ENCODE results near the gene B3GAT1.

Gene B3GAT1

GRCh38 chr11:134433806-134434205 lies 21.8 kb upstream of the B3GAT1 start:
- H3K4me3 ChIP-seq (replicated peaks; ENCODE audit: low read depth, low read length): no peak overlapping the region
- no peak for TF ChIP-seq CTCF (IDR thresholded peaks at IDR 0.05; ENCODE audit: low read depth, low read length, missing control alignments)
- no peak for DNase-seq (ENCODE audit: extremely low read depth, low read depth)

GRCh38 chr11:134433251-134433650 lies 21.2 kb upstream of the B3GAT1 start:
- no peak for TF ChIP-seq CTCF (IDR thresholded peaks at IDR 0.05; ENCODE audit: low read depth, low read length, missing control alignments)
- DNase-seq (ENCODE audit: extremely low read depth, low read depth): no peak
- no peak overlapping the region for H3K4me3 ChIP-seq (replicated peaks; ENCODE audit: low read depth, low read length)

GRCh38 chr11:134432776-134433175 lies 20.7 kb upstream of the B3GAT1 start:
- no peak for DNase-seq (ENCODE audit: extremely low read depth, low read depth)
- TF ChIP-seq CTCF (IDR thresholded peaks at IDR 0.05; ENCODE audit: low read depth, low read length, missing control alignments): no peak
- H3K4me3 ChIP-seq (replicated peaks; ENCODE audit: low read depth, low read length): no peak overlapping the region

DNA sequence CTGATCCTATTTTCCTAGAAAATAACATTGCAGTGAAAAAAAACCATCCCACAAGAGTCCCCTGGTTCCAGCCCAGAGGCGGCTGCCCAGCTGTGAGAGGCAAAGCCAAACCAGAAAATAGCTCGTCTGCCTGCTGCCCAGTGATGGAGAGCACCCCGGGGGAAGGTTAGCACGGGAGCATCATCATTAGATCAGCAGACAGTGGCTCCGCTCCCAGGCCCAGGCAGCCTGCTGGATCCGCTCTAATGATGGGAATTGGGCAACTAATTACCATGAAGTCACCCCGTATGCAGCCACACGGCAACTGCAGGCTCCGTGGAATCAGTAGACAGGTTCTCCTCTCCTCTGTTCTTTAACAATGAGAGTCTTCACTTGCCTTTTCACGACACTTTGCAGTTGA lies 17.1 kb upstream of the B3GAT1 start:
- no peak for DNase-seq (ENCODE audit: extremely low read depth, low read depth)
- no peak overlapping the region for H3K4me3 ChIP-seq (replicated peaks; ENCODE audit: low read depth, low read length)
- TF ChIP-seq CTCF (IDR thresholded peaks at IDR 0.05; ENCODE audit: low read depth, low read length, missing control alignments): no peak

DNA sequence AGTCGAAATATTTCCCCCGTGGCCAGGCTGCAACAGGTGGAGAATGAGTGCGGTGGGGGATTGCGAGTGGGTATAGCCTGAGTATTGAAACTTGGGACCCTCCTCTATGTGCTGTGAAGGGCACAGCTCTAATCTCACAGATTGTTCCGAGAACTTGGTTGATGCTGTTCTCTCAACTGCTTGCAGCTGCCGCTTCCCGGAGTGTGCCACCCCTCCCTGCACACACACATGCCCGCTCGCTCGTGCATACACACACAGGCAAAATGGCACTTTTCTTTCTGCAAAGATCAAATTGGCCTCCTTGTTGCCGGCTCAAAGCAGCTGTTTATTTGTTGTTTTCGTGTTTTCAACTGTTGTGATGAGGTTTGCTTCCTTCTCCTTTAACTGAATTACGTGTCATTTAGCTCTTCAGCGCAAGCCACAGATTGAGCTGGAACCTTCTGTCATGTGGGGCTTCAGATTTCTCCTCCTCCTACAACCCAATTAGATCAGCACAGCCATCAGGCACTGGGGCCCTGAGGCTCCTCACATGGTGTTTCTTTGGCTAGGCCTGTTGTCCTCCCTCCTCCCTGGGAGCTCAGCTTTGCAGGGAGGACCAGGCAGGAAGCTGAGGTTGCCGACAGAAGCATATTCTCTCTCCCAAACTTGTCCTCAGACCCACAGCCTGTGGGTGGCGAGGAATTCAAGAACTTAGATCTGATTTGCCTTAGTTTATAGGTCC lies 13.9 kb upstream of the B3GAT1 start:
- TF ChIP-seq CTCF (IDR thresholded peaks at IDR 0.05; ENCODE audit: low read depth, low read length, missing control alignments): no peak

DNA sequence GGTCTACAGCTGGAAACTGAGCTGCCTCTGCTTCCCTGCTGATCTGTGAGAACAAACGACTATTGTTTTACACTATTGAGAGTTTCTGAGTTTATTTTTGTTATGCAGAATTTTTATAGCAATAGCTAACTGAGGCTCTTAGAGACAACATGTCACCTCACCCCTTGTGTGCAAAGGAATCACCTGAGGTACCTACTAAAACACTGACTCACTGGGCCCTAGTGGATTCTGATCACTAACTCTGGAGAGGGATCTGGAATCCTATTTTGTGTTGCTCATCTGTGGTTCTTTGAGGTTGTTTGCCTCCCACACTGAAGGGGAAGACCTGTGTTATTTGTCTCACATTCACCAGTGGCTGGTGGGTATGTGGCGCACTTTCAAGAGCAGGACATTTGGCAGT lies 13.4 kb upstream of the B3GAT1 start:
- no peak for TF ChIP-seq CTCF (IDR thresholded peaks at IDR 0.05; ENCODE audit: low read depth, low read length, missing control alignments)
- DNase-seq (ENCODE audit: extremely low read depth, low read depth): no peak
- no peak overlapping the region for H3K4me3 ChIP-seq (replicated peaks; ENCODE audit: low read depth, low read length)

More for the DNA sequence above, 13.9 kb upstream of the B3GAT1 start:
- H3K4me3 ChIP-seq (replicated peaks; ENCODE audit: low read depth, low read length): no peak overlapping the region
- no peak for DNase-seq (ENCODE audit: extremely low read depth, low read depth)

DNA sequence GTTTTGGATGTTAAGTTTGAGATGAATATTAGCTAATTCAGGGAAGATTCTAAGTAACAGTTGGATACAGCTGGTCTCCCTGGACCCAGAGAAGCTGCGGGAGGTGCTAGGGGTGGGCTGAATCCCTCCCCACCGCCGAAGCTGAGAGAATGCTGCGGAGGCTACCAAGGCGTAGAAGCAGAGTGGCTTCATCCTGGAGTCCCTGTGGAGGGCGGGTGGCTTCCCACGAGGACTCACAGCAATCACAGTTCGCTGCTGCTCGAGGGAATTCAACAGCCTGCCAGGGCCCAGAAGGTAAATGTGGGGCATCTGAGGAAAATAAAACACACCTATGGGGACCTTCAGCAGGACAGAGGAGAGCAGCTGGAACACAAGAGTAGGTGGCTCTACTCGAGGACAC lies 11.1 kb upstream of the B3GAT1 start:
- no peak for DNase-seq (ENCODE audit: extremely low read depth, low read depth)
- TF ChIP-seq CTCF (IDR thresholded peaks at IDR 0.05; ENCODE audit: low read depth, low read length, missing control alignments): no peak
- H3K4me3 ChIP-seq (replicated peaks; ENCODE audit: low read depth, low read length): no peak overlapping the region

All from HFF-Myc (cell line).